Epithelial cell of proximal tubule (primary cell): Measurements from ENCODE around the gene TCERG1L. TPM values are rescaled to one million over a fixed set of nuclear protein-coding genes. Genes with fewer than 3 reads are reported as not detected.

ENCODE experiments used
- DNase-seq: peaks from one replicate; pipeline ENCODE4 v3.0.0-alpha.2; 2011; ENCODE audit warnings: low read depth
- H3K4me3 ChIP-seq: 2 replicates; pipeline ENCODE4 v1.5.1; 2011; ENCODE audit warnings: low read depth, mild to moderate bottlenecking, low read length
- CTCF ChIP-seq: conservative IDR thresholded peaks from 2 replicates; pipeline ENCODE4 v1.5.1; 2012; ENCODE audit warnings: low read depth, mild to moderate bottlenecking, low read length
- total RNA-seq: library from RNA; depleted of rRNA; stranded (reverse); fragments of >200 nt; gene quantifications from 2 replicates; pipeline ENCODE4 v1.2.3, GENCODE V29; 2015

The TCERG1L gene
- total RNA-seq, 1 donor from 2014 or later, result not detected

GRCh38 chr10:131058799-131059198 is 252.7 kb downstream of the TCERG1L start:
- TF ChIP-seq CTCF, result no peak
- no peak for DNase-seq
- no peak overlapping the region for H3K4me3 ChIP-seq

- no peak overlapping the region for H3K4me3 ChIP-seq
- DNase-seq, result no peak
- TF ChIP-seq CTCF, result no peak
Observed at GRCh38 chr10:131056781-131057180, 254.7 kb downstream of the TCERG1L start.

- no peak overlapping the region for H3K4me3 ChIP-seq
- no peak for TF ChIP-seq CTCF
- no peak for DNase-seq
Observed at GRCh38 chr10:131056091-131056579, 255.4 kb downstream of the TCERG1L start.

GRCh38 chr10:131055437-131055836 is 256.1 kb downstream of the TCERG1L start:
- H3K4me3 ChIP-seq, result no peak overlapping the region
- TF ChIP-seq CTCF, result no peak
- no peak for DNase-seq

GRCh38 chr10:131053192-131053591 is 258.3 kb downstream of the TCERG1L start:
- TF ChIP-seq CTCF, result no peak
- no peak for DNase-seq
- no peak overlapping the region for H3K4me3 ChIP-seq

GRCh38 chr10:131050162-131050766 is 261.3 kb downstream of the TCERG1L start:
- no peak for DNase-seq
- H3K4me3 ChIP-seq, result no peak overlapping the region
- TF ChIP-seq CTCF, result no peak

- DNase-seq, result no peak
- H3K4me3 ChIP-seq, result no peak overlapping the region
- TF ChIP-seq CTCF, result no peak
Observed at GRCh38 chr10:131049016-131049415, 262.5 kb downstream of the TCERG1L start.
